GM19455 (cell line): ENCODE measurements around the gene NPRL2.

ENCODE experiments used
- ATAC-seq: cut with Tn5 transposase; IDR thresholded peaks from one replicate; pipeline ENCODE4 v1.9.1; 2021; ENCODE audit not compliant: unreplicated experiment

The NPRL2 gene

GRCh38 chr3:50350527-50351322 lies at the start of gene NPRL2, which contains the start of gene CYB561D2:
Gene NPRL2, minus strand, starts transcription at chr3:50350775. Its CDS starts 123 bp downstream, at chr3:50350652.
Gene CYB561D2, plus strand, starts transcription at chr3:50350862. Its CDS starts 572 bp downstream, at chr3:50351434.
- ATAC-seq = peak; percentile 82

- no peak for ATAC-seq
Observed at GRCh38 chr3:50396502-50396901, 45.9 kb upstream of the NPRL2 start.

GRCh38 chr3:50395070-50395860 lies 44.7 kb upstream of the NPRL2 start:
- no peak for ATAC-seq

GRCh38 chr3:50393061-50393460 lies 42.5 kb upstream of the NPRL2 start:
- ATAC-seq = no peak

DNA sequence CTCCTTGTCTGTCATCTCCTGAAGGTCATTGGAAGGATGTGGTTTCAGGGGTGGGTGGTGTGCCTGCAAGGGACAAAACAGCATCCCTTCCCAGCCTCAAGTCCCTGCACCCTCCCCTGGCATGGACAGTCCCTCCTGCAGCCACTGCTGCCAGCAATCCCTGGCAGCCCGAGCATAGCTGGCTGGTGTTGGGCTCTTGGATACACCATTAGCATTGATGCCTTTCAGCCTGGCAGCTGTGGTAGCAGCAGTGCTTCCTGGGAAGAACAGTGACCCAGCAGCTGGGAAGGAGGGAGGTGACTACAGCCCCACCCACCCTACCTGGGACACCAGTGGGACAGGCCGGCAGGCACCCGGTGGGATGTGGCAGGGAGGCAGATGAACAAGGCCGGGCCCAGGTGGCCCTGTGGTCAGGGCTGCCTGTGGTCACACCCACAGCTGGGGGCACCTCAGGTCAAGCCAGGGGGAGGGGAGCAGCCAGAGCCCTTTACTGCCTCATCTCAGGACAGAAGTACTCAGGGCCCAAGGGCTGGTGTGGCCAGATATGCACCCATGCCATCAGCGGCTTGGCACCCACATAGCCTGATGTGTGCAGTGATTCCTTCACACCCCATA lies 41.6 kb upstream of the NPRL2 start:
- ATAC-seq = no peak

DNA sequence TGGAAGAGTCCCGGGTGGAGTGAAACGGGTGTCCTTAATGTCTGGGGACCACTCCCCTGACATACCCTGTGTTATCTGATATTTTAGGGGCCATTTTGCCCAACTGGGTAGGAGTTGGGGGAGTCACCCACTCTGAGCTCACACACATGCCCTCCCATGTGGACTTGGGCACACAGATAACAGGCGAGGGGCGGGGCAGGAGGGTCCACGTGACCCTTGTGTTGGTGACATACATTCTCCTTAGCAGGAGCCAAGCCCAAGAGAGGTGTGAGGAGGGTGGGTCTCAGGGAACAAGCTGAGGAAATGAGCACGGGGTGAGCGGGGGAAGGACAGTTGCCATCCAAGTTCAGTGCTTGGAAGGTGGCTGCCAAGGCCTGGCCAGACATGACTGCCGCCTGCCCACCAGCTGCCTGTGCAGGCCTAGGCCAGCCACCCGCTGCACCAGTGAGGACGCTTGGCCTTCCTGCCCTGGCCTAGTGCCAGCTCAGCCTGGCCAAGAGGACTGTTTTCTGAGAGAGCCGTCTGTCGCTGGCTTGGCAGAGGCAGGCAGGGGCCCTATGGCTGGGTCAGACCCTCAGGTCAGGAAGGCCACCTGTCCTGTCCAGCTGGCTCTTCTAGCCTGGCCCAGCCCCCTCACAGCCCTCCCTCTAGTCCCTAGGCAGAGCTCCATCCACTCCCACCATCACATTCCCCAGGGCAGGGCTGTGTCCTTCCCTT lies 40.1 kb upstream of the NPRL2 start:
- no peak for ATAC-seq

DNA sequence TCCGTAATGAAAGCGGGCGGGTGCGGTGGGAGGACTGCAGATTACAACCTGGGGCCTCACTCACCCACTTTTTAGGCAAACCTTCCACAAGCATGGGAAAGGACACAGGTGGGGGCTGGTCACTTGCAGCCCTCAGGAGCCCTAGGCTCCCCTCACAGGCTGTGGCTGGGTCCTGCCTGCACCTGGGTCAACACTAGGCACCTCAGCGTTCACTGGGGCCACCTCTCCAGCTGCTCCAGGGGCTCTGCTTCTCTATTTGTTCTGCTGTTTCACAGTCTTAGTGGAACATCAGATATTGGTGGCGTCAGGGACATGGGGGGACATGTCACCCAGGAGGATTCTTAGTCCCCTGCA lies 38.8 kb upstream of the NPRL2 start:
- ATAC-seq = no peak

DNA sequence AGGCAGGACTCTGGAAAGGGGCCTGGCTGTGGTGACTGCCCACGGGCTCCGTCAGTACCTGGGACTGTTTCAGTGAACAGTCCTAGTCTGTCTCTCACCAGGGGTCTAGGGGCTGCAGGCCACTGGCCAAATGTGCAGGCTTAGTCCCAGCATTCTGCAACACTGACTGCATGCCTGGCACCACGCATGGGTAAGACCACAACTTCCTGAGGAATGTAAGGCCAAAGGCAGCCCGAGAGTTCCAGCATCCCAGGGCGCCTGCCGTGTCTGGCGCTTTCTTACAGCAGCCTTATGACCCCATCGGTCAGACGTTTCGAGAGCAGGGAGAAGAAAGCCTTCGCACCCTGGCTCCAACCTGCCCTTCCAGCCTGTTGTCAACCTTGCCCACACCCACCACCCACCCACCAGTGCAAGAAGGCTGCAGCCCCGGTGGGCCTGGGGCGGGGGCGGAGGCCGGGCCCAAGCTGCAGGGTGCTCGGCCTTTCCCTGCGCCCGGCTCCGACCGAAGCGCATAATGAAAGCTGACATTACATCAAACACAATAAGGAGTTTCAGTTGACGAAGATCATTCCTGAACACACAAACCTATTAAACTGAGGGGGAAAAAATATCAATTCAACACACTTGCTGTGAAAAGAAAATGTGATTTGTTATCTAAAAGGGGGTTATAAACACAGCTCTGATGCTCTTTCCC lies 38.3 kb upstream of the NPRL2 start:
- no peak for ATAC-seq

GRCh38 chr3:50388016-50388719 lies 37.6 kb upstream of the NPRL2 start:
- ATAC-seq = no peak

DNA sequence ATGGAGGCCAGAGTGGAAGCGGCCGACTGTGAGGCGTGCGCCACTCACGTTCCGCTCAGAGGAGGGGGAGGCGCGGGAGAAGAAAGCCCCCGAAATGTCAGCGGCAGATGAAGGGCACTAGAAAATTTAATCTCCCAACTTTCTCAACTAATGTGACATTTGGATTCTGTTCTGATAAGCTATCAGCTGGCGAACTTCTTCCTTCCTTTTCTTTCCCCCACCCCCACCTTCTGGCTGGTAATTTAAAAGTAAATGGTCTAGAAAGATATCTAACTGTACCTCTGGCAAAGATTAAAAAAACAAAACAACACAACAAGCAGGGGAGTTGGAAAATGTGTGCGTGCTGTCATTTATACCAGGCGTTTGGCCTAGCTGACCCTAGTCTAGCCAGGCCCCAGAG lies 35.2 kb upstream of the NPRL2 start:
- no peak for ATAC-seq

DNA sequence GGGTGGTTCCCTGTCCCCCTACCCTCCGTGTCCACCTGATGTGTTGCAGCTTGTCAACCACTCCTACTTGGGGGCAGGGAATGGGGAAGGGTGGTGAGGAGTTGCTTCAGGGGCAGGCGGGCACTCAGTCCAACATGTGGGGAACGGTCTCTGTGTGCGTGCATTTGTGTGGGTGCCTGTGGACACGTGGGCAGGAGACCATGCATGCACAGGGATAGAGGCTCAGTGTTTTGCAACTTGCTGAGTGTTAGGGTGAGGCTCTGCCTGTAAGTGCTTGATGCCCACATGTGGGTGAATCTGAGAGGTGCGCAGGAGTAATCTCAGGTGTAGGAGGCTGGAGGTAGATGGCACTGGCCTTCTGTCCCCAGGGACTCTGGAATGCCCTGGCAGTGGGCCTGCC lies 33.2 kb upstream of the NPRL2 start:
- no peak for ATAC-seq

DNA sequence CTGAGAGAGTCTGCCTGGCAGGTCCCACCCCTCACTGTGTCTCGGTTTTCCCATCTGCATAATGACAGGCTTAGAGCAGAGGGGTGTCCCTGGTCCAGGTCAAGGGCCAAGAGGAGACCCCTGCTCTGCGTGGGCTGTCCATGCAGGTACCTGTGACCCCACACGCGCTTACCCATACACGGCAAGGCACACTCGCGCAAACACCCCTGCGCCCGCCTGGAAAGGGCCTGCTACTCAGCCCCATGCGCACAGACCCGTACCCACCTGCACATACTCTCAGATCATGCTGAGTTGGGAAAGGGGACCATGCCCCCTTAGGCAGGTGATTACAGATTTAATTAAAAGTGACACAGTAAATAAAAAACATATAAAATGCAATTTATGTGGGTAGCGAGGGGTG lies 32.1 kb upstream of the NPRL2 start:
- no peak for ATAC-seq

DNA sequence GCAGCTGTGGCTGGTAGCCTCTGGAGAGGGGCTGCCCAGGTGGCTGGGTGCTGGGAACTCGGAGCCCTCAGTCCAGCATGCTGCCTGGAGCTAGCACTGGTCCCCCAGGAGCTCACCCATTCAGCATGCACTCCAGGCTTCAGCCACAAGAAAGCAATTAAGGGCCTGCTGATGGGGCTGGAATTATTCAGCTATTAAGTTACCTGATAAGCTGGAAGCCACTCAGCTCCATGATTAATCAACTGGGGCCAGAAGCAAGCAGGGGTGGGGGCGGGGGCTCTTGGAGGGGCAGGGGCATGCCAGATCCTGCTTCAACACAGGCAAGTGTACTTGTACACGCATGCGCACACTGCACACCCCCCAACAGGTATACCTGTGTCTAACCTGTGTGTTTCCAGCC lies 30.8 kb upstream of the NPRL2 start:
- no peak for ATAC-seq

- no peak for ATAC-seq
Observed at GRCh38 chr3:50380405-50381085, 30.0 kb upstream of the NPRL2 start.

DNA sequence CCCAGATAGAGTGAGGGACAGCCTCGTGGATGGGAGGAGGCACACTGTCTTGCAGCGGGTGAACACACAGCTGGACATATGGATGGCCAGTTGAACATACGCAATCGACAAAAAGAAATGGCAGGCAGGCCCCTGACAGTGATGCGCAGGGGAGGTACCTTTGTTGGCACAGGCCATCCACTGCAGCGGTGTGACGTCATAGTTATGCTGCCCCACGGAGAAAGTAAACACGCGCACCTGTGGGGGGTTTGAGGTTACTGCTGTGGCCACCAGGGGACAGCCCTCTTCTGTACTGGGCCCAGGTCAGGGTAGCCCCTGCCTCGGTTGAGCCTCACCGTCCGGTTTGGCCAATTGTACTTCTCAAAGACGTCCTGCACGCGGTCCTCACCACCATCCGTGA lies 28.2 kb upstream of the NPRL2 start:
- no peak for ATAC-seq

- ATAC-seq = no peak
Observed at GRCh38 chr3:50378024-50378423, 27.4 kb upstream of the NPRL2 start.

- ATAC-seq = no peak
Observed at GRCh38 chr3:50375258-50375931, 24.8 kb upstream of the NPRL2 start.

DNA sequence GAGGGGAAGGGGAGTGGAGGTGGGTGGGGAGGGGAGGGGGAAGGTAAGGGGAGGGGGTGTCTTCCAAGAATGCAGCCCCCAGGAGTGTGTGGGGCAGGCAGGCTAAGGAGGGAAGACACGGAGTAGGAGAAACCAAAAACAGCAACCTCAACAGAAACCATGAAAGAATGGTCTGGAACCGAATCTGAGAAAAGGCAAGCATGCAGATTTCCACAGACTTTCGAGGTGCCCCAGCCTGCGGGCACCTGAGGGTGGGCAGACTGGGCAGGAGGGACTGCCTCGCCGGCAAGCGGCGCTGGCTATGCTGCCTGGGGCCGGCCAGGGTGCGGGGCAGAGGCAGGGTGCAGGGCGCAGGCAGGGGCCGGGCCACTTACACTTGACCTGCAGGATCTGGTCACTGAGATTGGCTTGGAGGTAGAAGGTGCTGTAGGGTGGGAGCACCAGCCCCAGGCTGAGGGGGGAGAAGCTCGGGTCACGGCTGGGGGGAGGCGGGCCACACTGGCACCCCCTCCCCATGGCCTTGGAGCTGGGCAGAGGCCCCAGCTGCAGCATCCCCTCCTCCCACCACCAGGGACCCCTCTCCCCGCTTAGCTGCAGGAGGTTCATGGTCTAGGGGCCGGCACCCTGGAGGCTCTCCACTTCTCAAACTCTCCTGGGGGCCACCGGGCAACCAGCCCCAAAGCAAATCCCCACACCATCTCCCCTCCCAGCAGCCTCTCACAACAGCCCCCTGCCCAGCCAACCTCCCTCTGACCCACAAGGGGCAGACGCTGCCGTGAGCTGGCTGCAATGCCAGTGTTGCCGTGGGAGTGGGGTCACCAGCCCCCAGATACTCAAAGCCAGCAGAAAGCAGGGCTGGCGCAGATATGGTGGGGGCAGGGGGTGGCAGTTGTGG lies 24.0 kb upstream of the NPRL2 start:
- ATAC-seq = no peak
